Sciatic nerve (tissue), 2 donors: ENCODE results near the gene MRGPRF. TPM values are rescaled to one million over a fixed set of nuclear protein-coding genes. Genes with fewer than 3 reads are reported as not detected.
"Not testable (repeated sequence)": the region's sequence is repeated elsewhere in the genome, so short reads cannot be mapped to it uniquely, and the experiment has no call there.

Experiments used
- ATAC-seq: fragments of 200-7000 bp; cut with Tn5 transposase; one replicate; pipeline ENCODE4 v1.9.1; 2020; ENCODE audit warnings: mild to moderate bottlenecking, moderate library complexity
- DNase-seq: peaks from one replicate; pipeline ENCODE4 v3.0.0-alpha.2; 2020; ENCODE audit warnings: low spot score
- intact Hi-C: fragments of 100-400 bp; cut with DNase I; formaldehyde crosslinking; loops from one replicate; pipeline ENCODE4 v1.14.2; 2022
- total RNA-seq: library from RNA; stranded (reverse); fragmentation: NEBNext Ultra II Directional; extraction: Animal tissue kit (Norgen Biotek cat#: 25700); gene quantifications from one replicate; pipeline ENCODE4 v1.2.1, GENCODE V29; 2021
- donor health status: DM: no; HTN: no; CAD: no.
- donor health status: DM: no; HTN: no; CAD: no.

MRGPRF gene
- total RNA-seq, 1 donor from 2014 or later, result 39.5 TPM

- intact Hi-C loops, result no loop called here
- ATAC-seq, result no peak
- peak; percentile 47 for DNase-seq
Observed at GRCh38 chr11:68977781-68978625, 35.0 kb downstream of the MRGPRF start.

- intact Hi-C loops, result no loop called here
- peak; percentile 60 for DNase-seq
- peak; percentile 82 for ATAC-seq
Observed at GRCh38 chr11:68976563-68976962, 36.5 kb downstream of the MRGPRF start.

- ATAC-seq (peak; percentile 3), DNase-seq (peak; percentile 34)
- intact Hi-C loops, result no loop called here
Observed at GRCh38 chr11:68976095-68976494, 37.0 kb downstream of the MRGPRF start.

- DNase-seq (peak; percentile 23), ATAC-seq (no peak)
- intact Hi-C loops, result no loop called here
Observed at GRCh38 chr11:68974421-68975194, 38.4 kb downstream of the MRGPRF start.

- intact Hi-C loops, ATAC-seq: not testable (repeated sequence)
- peak; percentile 21 for DNase-seq
Observed at GRCh38 chr11:68973706-68974105, 39.3 kb downstream of the MRGPRF start.

GRCh38 chr11:68973219-68973618 lies 39.8 kb downstream of the MRGPRF start:
- ATAC-seq, result no peak
- intact Hi-C loops, result no loop called here
- DNase-seq, result peak; percentile 32

- no peak for ATAC-seq
- intact Hi-C loops, result no loop called here
- peak; percentile 19 for DNase-seq
Observed at GRCh38 chr11:68970921-68971636, 42.0 kb downstream of the MRGPRF start.

- DNase-seq (peak; percentile 37), ATAC-seq (no peak)
- intact Hi-C loops, result no loop called here
Observed at GRCh38 chr11:68969386-68969785, 43.7 kb downstream of the MRGPRF start.

- no peak for ATAC-seq
- intact Hi-C loops, result no loop called here
- DNase-seq, result peak; percentile 28
Observed at GRCh38 chr11:68968306-68969250, 44.5 kb downstream of the MRGPRF start.

GRCh38 chr11:68966894-68967780 lies 45.9 kb downstream of the MRGPRF start:
- intact Hi-C loops, result no loop called here
- ATAC-seq (no peak), DNase-seq (peak; percentile 34)

GRCh38 chr11:68965901-68966853 lies 46.9 kb downstream of the MRGPRF start:
- peak; percentile 55 for DNase-seq
- ATAC-seq, result no peak
- intact Hi-C loops, result no loop called here

- intact Hi-C loops, result no loop called here
- peak; percentile 74 for ATAC-seq
- DNase-seq, result peak; percentile 48
Observed at GRCh38 chr11:68963779-68964178, 49.3 kb downstream of the MRGPRF start.

- no peak for ATAC-seq
- intact Hi-C loops, result no loop called here
- peak; percentile 38 for DNase-seq
Observed at GRCh38 chr11:68962527-68963250, 50.4 kb downstream of the MRGPRF start.

GRCh38 chr11:68961245-68961644 lies 51.8 kb downstream of the MRGPRF start:
- DNase-seq (peak; percentile 36), ATAC-seq (no peak)
- intact Hi-C loops, result no loop called here

- no peak for ATAC-seq
- intact Hi-C loops, result no loop called here
- DNase-seq, result no peak
Observed at GRCh38 chr11:68960294-68961071, 52.6 kb downstream of the MRGPRF start.
